Thyroid gland (tissue), 4 donors: ENCODE measurements around the gene MAPK8IP3. TPM values are rescaled to one million over a fixed set of nuclear protein-coding genes. Genes with fewer than 3 reads are reported as not detected.

Experiments used
- DNase-seq, 2 donors: peaks; one replicate each; pipeline ENCODE4 v3.0.0-alpha.2; 2019
- H3K27ac ChIP-seq, 3 donors: fragments of 200-600 bp; sonication (generic); 1 replicate in 2 of 3; 2 replicates in 1 of 3; pipeline ENCODE4 v1.5.1; 2016 to 2019; ENCODE audit warnings: mild to moderate bottlenecking in 1 of 3, moderate library complexity in 1 of 3
- H3K27me3 ChIP-seq: fragments of 200-600 bp; sonication (generic); one replicate; pipeline ENCODE4 v1.5.1; 2019
- H3K36me3 ChIP-seq, 2 donors: fragments of 200-600 bp; sonication (generic); one replicate each; pipeline ENCODE4 v1.5.1; 2016 to 2019
- H3K4me1 ChIP-seq, 2 donors: fragments of 200-600 bp; sonication (generic); one replicate each; pipeline ENCODE4 v1.5.1; 2017 to 2019
- H3K4me3 ChIP-seq, 3 donors: fragments of 200-600 bp; sonication (generic); replicated peaks in 1 of 3; 1 replicate in 2 of 3; 2 replicates in 1 of 3; pipeline ENCODE4 v1.5.1; 2016; ENCODE audit warnings: mild to moderate bottlenecking in 1 of 3
- H3K9me3 ChIP-seq: fragments of 200-600 bp; sonication (generic); one replicate; pipeline ENCODE4 v1.5.1; 2017
- POLR2A ChIP-seq, 2 donors: fragments of 450-650 bp; IDR thresholded peaks; one replicate each; pipeline ENCODE4 v1.6.1; 2017; ENCODE audit warnings: antibody characterized with exemption in 2 of 2, mild to moderate bottlenecking in 2 of 2, moderate library complexity in 1 of 2
- WGBS, 2 donors: methylation state at CpG; one replicate each; pipeline ENCODE4 v1.1.5; 2017; 5-methylcytosine and 5-hydroxymethylcytosine counted together
- intact Hi-C: fragments of 100-400 bp; cut with DNase I; formaldehyde crosslinking; loops from one replicate; pipeline ENCODE4 v1.15.1; 2023
- total RNA-seq, 4 donors: library from RNA; depleted of rRNA; stranded (reverse); fragments of >200 nt; gene quantifications; one replicate each; pipeline ENCODE4 v1.2.3, GENCODE V29; 2016
- TF ChIP-seq, protein P1 (sequence below), 6 experiments: fragments of 200-600 bp in 3 of 6; fragments of 450-650 bp in 3 of 6; sonication (generic) in 3 of 6; IDR thresholded peaks; one replicate each; pipeline ENCODE4 v1.5.1; 2016 to 2019; ENCODE audit warnings: antibody characterized with exemption in 6 of 6, mild to moderate bottlenecking in 2 of 6, inconsistent platforms in 1 of 6, moderate library complexity in 1 of 6

The MAPK8IP3 gene, protein sequence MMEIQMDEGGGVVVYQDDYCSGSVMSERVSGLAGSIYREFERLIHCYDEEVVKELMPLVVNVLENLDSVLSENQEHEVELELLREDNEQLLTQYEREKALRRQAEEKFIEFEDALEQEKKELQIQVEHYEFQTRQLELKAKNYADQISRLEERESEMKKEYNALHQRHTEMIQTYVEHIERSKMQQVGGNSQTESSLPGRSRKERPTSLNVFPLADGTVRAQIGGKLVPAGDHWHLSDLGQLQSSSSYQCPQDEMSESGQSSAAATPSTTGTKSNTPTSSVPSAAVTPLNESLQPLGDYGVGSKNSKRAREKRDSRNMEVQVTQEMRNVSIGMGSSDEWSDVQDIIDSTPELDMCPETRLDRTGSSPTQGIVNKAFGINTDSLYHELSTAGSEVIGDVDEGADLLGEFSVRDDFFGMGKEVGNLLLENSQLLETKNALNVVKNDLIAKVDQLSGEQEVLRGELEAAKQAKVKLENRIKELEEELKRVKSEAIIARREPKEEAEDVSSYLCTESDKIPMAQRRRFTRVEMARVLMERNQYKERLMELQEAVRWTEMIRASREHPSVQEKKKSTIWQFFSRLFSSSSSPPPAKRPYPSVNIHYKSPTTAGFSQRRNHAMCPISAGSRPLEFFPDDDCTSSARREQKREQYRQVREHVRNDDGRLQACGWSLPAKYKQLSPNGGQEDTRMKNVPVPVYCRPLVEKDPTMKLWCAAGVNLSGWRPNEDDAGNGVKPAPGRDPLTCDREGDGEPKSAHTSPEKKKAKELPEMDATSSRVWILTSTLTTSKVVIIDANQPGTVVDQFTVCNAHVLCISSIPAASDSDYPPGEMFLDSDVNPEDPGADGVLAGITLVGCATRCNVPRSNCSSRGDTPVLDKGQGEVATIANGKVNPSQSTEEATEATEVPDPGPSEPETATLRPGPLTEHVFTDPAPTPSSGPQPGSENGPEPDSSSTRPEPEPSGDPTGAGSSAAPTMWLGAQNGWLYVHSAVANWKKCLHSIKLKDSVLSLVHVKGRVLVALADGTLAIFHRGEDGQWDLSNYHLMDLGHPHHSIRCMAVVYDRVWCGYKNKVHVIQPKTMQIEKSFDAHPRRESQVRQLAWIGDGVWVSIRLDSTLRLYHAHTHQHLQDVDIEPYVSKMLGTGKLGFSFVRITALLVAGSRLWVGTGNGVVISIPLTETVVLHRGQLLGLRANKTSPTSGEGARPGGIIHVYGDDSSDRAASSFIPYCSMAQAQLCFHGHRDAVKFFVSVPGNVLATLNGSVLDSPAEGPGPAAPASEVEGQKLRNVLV (N-terminal part only)
- total RNA-seq, result 100 to 1,000 TPM in 1 of 4 donors, 10 to 100 TPM in 3; 45.7 to 137 (median 60.4) TPM

DNA sequence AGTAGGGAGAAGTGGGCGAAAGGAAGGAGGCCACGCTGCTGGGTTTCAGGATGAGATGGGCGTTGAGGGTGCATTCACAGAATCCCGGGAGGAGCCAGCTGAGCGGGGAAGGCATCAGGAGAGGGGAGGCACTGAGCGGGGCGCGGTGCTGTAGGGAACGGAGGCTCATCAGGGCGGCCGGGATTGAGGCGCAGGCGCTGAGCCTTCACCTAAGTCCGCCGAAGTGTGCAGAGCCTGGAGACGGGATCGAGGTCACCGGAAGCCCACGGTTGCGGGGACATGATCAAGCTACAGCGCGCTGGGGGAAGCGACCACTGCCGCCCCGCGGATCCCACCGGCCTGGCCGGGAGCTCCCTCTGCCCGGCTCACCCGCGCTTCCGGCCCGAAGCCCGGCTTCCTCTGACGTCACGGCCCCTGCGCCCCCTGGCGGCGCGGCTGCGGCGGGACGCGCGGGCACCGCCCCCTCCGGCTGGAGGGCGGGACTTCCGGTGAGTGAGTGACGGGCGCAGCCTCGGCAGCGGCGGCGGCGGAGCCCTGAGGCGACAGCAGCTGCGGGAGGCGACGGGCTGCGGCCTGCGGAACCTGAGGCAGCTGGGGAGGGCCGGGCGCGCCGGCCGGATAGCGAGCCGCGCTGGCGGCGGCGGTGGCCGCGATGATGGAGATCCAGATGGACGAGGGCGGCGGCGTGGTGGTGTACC is at the start of gene MAPK8IP3:
Gene MAPK8IP3, plus strand, starts transcription at position 508 of the 698 bp plus-strand sequence. Its CDS starts 145 bp downstream, at position 653.
- no peaks in the 10 kb centered on the region for H3K9me3 ChIP-seq
- H3K27ac ChIP-seq, result peak within 1 kb of the TSS; percentile 71 to 91 (median 83)
- WGBS, 2 donors, result 0 to 2% methylated on average over 13 to 15 of the region's 79 CpGs
- TF ChIP-seq, protein P1, sequence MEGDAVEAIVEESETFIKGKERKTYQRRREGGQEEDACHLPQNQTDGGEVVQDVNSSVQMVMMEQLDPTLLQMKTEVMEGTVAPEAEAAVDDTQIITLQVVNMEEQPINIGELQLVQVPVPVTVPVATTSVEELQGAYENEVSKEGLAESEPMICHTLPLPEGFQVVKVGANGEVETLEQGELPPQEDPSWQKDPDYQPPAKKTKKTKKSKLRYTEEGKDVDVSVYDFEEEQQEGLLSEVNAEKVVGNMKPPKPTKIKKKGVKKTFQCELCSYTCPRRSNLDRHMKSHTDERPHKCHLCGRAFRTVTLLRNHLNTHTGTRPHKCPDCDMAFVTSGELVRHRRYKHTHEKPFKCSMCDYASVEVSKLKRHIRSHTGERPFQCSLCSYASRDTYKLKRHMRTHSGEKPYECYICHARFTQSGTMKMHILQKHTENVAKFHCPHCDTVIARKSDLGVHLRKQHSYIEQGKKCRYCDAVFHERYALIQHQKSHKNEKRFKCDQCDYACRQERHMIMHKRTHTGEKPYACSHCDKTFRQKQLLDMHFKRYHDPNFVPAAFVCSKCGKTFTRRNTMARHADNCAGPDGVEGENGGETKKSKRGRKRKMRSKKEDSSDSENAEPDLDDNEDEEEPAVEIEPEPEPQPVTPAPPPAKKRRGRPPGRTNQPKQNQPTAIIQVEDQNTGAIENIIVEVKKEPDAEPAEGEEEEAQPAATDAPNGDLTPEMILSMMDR (IDR thresholded peaks at IDR 0.05), result peak; percentile 48 to 100 (median 97)
- TF ChIP-seq POLR2A (IDR thresholded peaks at IDR 0.05), result peak; percentile 60 to 96
- H3K4me1 ChIP-seq, result peaks cover 18 to 20% of the 10 kb centered on the region in 2 donors
- H3K36me3 ChIP-seq, result peaks cover 3 to 4% of the 10 kb centered on the region in 2 donors
- DNase-seq, result peak; percentile 82 to 87
- H3K4me3 ChIP-seq, result peak within 1 kb of the TSS; percentile 83 to 97 (median 88)
- intact Hi-C loops, result loop anchor here (10.0 kb wide), 1 partner anchor 91 kb away; the partner anchor contains the start of genes CRAMP1 and IFT140
- no peaks in the 10 kb centered on the region for H3K27me3 ChIP-seq

DNA sequence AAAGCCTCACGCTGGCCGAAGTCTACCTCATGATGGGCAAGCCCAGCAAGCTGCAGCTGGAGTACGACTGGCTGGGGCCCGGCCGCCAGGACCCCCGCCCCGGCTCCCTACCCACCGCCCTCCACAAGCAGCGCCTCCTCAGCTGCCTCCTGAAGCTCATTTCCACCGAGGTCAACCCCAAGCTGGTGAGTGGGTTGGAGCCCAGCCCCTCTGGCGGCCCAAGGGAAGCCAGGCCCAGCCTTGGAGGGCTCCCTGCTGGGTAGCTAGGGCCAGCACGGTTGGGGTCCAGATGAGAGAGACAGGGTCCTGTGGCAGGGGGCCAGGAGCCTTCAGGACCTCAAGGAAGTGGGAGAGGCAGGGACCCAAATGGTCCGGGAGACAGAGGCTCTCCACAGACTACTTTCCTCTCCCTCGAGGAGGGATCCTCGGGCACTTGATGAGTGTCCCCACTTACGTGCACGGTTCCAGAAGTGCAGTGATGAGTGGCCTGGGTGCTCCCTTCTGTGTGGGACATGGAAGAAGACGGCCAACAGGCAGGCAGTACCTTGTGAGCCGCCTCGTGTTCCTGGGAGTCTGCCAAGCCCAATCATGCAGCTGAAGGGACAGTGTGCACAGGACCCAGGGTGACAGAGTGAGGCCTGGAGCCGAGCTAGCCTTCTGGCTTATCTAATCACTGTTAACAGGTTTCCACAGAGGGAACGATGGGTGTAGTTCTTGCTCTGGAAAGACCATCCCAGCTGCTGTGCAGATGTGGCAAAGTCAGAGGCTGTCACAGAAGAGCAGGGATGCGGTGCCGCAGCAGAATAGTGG is 49.0 kb upstream of the MAPK8IP3 start:
- no peak overlapping the region for H3K27ac ChIP-seq
- H3K4me1 ChIP-seq, result no peaks in the 10 kb centered on the region
- peaks cover 58 to 73% of the 10 kb centered on the region in 2 donors for H3K36me3 ChIP-seq
- DNase-seq, result peak; percentile 38 to 82
- WGBS, 2 donors, result 85 to 89% methylated on average over 15 of the region's 24 CpGs
- H3K4me3 ChIP-seq, result no peak overlapping the region
- intact Hi-C loops, result no loop called here
- no peak for TF ChIP-seq POLR2A (IDR thresholded peaks at IDR 0.05)
- TF ChIP-seq, protein P1 (IDR thresholded peaks at IDR 0.05), result no peak
- H3K27me3 ChIP-seq, result no peaks in the 10 kb centered on the region
- no peaks in the 10 kb centered on the region for H3K9me3 ChIP-seq

DNA sequence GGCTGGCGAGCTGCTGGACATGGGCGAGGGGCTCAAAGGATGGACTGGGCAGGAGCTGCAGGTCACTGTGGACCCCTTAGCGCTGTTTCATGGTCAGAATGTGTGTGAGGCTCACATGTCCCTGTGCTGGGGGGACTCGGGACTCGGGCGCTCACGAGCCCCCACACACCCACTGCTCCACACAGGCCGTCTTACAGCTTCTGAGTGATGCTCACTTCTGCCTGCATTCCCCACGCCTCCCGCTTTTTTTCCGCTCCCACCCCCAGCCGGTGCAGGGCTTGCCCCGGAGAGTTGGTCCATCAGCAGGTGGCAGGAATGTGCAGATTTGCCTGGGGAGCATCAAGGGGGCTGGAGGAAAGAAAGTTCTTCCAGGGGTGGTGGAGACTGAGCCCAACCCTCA is 48.2 kb upstream of the MAPK8IP3 start:
- H3K4me1 ChIP-seq, result no peaks in the 10 kb centered on the region
- intact Hi-C loops, result no loop called here
- H3K27ac ChIP-seq, result no peak overlapping the region
- no peak overlapping the region for H3K4me3 ChIP-seq
- no peaks in the 10 kb centered on the region for H3K27me3 ChIP-seq
- TF ChIP-seq, protein P1 (IDR thresholded peaks at IDR 0.05), result no peak
- no peak for TF ChIP-seq POLR2A (IDR thresholded peaks at IDR 0.05)
- DNase-seq, result no peak
- whole genome bisulfite sequencing, 2 donors, result 95 to 97% methylated on average over 13 of the region's 13 CpGs
- H3K36me3 ChIP-seq, result peaks cover 56 to 75% of the 10 kb centered on the region in 2 donors
- no peaks in the 10 kb centered on the region for H3K9me3 ChIP-seq

DNA sequence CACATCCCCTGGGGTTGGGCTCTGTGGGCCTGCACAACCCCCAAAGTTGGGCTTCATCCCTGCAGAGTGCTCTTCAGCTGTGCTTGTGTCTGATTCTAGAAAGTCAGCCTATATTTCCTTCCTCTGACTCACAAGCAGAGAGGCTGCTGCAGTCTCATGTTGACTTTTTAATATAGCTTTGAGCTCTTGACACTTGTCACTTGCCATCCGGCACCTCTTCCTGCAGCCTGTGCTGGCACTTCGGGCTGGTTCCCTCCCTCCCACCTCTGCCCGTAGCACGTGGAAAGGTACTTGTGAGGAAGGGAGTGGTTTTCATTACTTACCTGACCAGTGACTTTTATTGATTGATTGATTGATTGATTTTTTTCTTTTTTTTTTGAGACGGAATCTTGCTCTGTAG is 47.0 kb upstream of the MAPK8IP3 start:
- Histone ChIP-seq H3K36me3 (peaks cover 59 to 79% of the 10 kb centered on the region in 2 donors), H3K27me3 (no peaks in the 10 kb centered on the region), H3K9me3 (no peaks in the 10 kb centered on the region), H3K4me3 (no peak overlapping the region), H3K27ac (no peak overlapping the region), H3K4me1 (no peaks in the 10 kb centered on the region)
- WGBS, 2 donors, result 89 to 96% methylated on average over 5 of the region's 5 CpGs
- TF ChIP-seq, protein P1 (IDR thresholded peaks at IDR 0.05), result no peak
- TF ChIP-seq POLR2A (IDR thresholded peaks at IDR 0.05), result no peak
- intact Hi-C loops, result no loop called here
- no peak for DNase-seq
